Activated effector memory CD4-positive, alpha-beta T cell treated with anti-CD3 and anti-CD28 coated beads, Interleukin-2, amount 50 U/mL, for 16 hours (primary cell): Measurements from ENCODE around the gene TTC3.
A peak's percentile ranks its signal among the peaks of the same experiment; 100 is the strongest.
"Not testable (repeated sequence)": the region's sequence is repeated elsewhere in the genome, so short reads cannot be mapped to it uniquely, and the experiment has no call there.

ENCODE experiments used
- DNase-seq: peaks from one replicate; pipeline ENCODE4 v3.0.0-alpha.2; 2020

TTC3 gene

DNA sequence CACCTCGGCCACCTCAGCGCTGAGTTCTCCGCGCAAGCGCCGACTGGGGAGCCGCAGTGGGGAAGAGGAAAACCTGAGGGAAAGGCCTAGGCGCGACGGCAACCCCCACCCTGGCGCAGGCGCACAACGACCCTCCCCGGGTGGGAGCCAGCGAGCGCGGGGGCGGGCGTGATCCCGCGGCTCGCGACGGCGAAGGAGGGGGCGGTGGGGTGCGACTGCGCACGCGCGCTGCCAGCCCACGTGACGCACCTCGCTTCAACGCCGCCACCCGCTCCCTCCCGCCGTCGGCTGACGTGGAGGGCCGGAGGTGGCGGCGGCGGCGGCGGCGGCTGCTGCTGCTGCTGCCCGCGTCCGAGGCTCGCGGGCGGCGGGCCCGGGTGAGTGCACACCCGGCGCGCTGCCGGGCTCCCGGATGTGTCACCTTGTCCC is at the start of gene TTC3, which contains the start of gene PIGP:
TSS of gene TTC3 (plus strand) at position 267 of the 429 bp plus-strand sequence. CDS start 14,004 bp downstream, outside the sequence.
TSS of gene PIGP (minus strand) at position 84 of the 429 bp plus-strand sequence. CDS start 556 bp downstream, outside the sequence.
- DNase-seq: peak; percentile 99

DNA sequence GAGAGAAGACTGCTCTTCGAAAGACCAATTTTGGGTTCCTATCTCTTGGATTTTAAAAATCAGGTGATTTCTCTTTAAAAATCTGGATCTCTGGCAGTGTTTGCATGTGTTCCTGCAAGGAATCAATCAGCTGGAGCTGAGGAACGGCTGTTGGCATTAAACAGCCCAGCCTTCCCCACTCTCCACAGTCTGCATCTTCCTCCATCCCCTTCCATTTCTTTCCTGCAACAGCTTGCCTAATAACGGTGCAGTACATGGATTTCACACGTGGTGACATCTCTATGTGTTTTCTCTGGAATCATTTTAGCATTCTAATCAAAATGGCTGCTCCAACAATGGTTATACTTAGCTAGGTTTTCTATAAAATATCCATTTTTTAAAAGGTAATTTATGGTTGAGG is 46.6 kb upstream of the TTC3 start:
- DNase-seq: no peak

DNA sequence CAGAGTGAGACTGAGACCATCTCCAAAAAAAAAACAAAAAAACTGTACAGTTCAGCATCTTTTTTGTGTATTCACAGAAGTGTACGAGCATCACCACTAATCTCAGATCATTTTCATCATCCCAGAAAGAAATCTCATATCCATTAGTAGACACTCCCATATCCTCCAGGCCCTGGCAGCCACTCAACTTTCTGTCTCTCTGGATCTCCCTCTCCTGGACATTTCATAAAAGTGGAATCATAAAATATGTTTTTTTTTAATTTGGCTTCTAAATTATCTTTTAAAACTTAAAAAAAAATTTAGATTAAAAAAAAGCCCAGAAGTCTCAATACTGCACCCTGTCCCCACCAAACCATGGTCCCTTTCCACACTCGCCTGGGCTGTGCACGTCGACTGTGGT is 44.5 kb upstream of the TTC3 start:
- DNase-seq: no peak

- DNase-seq: no peak
Measured at GRCh38 chr21:37030864-37031263, 42.2 kb upstream of the TTC3 start.

DNA sequence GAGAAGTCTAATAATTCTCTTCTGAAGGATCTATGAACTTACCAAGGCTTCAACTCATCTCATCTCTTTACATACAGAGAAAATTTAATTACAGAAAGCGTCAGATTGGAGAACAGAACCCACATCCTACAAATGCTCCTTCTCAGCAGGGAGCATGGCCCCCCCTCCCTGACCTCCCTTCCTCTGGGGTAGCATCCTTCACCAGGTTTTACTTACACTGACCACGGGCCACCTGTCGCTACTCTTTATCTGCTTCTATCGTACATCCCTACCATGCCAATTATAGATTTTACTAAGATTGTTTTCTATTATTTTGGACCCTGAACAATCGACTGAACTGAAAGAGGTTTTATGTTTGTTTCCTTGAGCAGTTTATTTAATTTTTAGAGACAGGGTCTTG is 40.8 kb upstream of the TTC3 start:
- DNase-seq: no peak

DNA sequence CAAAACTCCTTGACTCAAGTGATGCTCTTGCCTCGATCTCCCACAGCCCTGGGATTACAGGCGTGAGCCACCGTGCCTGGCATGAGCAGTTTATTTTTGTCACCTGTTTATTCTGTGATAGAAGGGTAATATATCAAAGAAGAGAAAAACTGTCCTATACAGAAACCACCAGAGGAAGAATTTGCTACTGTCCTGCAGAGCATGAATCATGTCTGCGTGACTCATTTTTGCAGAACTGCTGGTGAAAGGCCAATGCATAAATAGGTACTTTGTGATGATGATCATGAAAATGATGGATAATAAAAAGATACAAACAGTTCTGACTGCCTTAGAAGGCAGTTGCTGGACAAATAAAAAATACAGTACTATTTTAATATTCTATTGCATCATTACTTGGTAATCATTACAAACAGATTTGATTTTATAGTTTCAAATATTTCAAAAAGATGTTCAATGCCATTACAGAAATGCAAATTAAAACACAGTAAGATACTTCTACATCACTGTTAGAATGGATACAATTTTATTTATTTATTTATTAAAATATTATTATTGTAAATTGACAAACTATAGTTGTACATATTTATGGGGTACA is 40.1 kb upstream of the TTC3 start:
- no peak for DNase-seq

- DNase-seq: not testable (repeated sequence)
Measured at GRCh38 chr21:37034394-37034793, 38.7 kb upstream of the TTC3 start.

DNA sequence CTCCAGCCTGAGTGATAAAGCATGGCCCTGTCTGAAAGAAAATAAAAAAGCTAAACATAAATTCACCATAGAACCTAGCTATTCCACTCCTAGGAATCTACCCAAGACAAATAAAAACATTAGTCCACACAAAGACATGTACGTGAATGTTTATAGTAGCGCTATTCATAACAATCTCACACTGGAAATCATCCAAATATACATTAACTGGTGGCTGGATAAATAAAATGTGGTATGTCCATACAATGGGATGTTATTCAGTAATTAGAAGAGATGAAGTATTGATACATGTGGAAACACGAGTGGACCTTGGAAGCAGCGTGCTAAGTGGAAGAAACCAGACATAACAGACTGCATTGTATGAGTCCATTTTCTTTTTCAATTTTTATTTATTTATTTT is 36.9 kb upstream of the TTC3 start:
- no peak for DNase-seq

DNA sequence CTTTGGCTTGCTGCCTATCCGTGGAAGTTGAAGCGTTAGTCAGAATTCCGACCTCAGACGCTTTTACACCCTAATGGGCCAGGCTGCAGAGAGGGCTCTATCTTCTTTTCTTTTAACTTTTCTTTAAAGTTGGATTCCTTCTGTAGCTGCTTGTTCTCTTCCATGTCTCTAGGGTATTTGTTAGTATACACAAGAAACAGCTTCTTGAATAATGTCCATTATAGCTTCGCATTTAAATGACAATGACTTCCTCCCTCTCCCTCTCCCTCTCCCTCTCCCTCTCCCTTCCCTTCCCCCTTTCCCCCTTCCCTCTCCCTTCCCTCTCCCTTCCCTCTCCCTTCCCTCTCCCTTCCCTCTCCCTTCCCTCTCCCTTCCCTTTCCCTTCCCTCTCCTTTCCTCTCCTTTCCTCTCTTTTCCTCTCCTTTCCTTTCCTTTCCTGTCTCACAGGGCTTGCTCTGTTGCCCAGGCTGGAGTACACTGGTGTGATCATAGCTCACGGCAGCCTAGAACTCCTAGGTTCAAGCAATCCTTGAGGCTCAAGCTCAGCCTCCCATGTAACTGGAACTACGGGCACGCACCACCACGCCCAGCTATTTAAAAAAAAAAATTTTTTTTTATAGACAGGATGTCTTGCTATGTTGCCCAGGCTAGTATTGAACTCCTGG is 33.5 kb upstream of the TTC3 start:
- no peak for DNase-seq

- DNase-seq: no peak
Measured at GRCh38 chr21:37040212-37040611, 32.8 kb upstream of the TTC3 start.

DNA sequence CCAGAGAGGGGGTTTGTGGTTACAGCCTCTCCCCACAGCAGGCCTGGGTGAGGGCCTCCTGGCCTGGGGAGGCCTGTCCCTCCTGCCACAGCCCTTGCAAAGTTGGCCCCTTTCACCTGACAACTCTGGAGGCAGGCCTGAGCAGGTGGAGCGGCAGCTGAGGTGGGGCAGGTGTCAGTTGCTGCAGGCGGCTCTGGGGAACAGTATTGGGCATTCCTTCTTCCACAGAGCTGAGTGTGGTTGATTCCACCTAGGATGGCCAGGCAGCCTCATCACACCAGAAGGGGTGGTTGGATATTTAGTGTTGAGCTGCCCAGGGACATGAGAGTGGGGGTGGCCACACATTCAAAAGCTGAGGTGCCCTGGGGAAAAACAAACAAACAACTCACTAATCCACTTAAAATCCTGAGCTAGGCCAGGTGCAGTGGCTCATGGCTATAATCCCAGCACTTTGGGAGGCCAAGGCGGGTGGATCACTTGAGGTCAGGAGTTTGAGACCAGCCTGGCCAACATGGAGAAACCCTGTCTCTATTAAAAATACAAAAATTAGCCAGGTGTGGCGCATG is 31.3 kb upstream of the TTC3 start:
- no peak for DNase-seq

DNA sequence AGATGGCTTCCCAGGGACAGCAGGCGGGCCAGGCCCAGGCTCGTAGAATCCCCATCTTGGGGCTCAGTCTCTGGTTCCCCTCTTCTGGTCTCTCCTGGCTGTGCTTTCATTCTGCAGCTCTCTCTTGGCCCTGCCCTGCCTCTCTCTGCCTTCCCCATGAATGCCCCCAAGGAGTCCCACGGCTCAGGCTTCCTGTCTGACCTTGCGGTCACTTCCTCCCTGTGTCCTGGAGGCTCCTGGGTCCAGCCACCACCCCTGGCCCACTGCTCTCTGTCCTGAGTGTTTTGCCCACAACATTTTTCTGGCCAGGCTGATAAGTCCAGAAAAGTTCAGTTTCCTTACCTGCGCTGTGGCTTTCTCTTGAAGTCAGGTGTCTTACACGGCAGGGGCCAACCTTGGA is 29.2 kb upstream of the TTC3 start:
- DNase-seq: no peak

GRCh38 chr21:37044643-37045042 is 28.4 kb upstream of the TTC3 start:
- DNase-seq: no peak

DNA sequence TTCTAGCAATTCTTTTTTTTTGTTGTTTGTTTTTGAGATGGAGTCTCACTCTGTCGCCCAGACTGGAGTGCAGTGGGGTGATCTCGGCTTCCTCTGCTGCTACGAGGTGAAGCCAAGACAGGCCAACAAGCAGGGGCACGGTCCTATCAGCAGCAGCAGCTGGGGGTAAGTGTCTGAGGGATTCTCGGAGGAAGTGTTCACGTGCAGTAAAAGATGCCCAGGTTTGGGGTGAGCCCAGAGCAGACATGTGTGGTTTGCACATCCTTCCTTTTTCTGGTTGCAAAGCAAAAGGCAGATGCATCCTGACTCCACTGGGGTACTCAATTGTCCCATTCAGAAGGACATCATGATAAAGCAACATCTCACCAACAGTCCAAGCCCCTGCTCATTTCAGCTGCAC is 27.9 kb upstream of the TTC3 start:
- DNase-seq: no peak

- no peak for DNase-seq
Measured at GRCh38 chr21:37045556-37045955, 27.5 kb upstream of the TTC3 start.

DNA sequence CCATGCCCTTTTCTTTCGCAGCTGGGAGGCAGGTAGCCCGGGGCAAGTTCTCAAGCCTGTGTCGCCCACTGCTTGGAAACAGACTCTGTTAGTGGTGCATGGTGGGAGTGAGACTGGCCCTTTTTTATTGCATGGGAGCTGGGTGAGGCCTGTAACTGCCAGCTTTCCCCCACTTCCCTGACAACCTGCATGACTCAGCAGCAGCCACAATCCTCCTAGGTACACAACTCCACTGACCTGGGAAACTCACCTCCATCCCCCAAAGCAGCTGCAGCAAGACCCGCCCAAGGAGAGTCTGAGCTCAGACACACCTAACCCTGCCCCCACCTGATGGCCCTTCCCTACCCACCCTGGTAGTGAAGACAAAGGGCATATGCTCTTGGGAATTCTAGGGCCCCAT is 26.0 kb upstream of the TTC3 start:
- DNase-seq: no peak

- DNase-seq: not testable (repeated sequence)
Measured at GRCh38 chr21:37049741-37050140, 23.3 kb upstream of the TTC3 start.

DNA sequence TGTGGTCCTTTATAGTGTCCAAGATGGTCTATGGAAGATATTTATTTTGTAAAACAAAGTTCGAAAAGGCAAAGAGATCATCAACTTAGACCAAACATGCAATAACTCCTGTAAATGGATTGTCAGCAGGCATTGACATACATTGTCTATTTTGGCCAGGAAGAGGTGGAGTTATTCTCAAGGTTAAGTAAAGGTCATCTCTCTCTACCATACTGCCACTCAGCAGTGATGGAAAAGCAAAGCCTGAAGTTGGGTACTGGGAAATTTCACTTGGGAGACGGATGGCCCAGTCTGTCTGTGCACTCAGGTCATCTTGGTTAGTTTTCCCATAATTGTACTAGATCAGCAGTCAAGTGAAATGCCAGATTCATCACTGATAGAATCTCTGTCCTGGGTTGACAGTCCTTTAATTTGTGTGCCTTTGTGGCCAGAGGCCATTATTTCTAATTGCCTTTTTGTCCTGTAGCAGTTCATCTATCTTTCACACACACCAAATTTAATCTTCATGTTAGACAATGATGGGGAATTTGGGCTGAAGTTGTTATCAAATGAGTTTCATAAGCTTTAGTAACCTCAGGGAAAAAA is 17.7 kb upstream of the TTC3 start:
- DNase-seq: no peak

- no peak for DNase-seq
Measured at GRCh38 chr21:37057614-37058013, 15.4 kb upstream of the TTC3 start.

GRCh38 chr21:37058261-37058660 is 14.8 kb upstream of the TTC3 start:
- DNase-seq: no peak

DNA sequence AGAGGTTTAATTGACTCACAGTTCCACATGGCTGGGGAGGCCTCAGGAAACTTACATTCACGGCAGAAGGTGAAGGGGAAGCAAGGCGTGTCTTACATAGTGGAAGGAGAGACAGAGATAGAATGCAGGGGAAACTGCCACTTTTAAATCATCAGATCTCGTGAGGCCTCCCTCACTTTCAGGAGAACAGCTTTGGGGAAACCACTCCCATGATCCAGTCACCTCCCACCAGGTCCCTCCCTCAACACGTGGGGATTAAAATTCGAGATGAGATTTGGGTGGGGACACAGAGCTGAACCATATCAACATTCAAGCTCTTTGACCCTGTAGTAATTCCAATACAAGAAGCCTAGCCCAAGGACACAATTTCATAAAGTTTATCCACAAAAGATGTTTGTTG is 13.9 kb upstream of the TTC3 start:
- no peak for DNase-seq

DNA sequence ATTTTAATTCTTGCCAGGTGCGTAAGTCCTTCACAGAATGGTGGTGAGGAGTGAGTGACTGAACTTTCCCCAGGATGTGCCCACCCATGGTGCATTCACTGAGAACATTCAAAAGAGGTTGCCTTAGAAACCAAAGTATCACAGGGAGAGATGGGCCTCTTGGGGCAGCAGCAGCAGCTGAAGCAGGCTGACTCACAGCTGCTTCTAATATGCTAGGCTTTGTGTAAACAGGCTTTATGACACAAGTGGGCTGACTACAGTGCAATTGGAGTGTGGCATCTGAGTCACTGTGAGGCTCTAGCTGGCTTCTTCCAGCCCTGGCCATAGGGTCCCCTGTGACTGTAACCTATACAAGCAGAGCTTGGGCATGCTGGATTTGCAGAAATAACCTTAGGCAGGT is 12.8 kb upstream of the TTC3 start:
- no peak for DNase-seq

DNA sequence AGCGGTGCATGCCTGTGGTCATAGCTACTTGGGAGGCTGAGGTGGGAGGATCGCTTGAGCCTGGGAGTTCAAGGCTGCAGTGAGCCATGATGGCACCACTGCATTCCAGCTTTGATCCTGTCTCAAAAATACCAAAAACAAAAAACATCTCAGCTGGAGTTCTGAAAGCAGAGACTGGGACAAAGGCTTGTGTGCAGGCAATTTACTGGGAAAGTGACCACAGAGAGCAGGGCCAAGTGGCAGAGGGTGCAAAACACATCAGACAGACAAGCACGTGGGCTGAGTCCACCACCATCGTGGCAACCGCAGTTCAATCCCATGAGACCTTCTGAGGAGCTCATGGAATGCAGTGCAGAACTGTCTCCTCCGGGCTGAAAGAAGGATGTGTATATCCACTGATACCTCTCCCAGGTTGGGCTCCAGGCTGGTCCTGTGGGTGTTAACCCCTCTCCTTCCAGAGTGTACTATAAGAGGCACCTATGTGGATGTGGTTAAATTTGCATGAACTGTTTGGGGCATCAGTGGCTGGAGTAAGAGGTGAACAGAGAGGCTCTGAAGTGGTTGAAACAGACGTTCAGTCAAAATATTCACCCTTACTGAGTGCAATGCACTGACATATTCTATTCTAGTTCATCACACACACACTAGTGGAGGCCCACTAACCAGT is 11.0 kb upstream of the TTC3 start:
- no peak for DNase-seq

GRCh38 chr21:37062593-37062935 is 10.5 kb upstream of the TTC3 start:
- DNase-seq: no peak
